ENCODE data around the gene MAGI2.

DNA sequence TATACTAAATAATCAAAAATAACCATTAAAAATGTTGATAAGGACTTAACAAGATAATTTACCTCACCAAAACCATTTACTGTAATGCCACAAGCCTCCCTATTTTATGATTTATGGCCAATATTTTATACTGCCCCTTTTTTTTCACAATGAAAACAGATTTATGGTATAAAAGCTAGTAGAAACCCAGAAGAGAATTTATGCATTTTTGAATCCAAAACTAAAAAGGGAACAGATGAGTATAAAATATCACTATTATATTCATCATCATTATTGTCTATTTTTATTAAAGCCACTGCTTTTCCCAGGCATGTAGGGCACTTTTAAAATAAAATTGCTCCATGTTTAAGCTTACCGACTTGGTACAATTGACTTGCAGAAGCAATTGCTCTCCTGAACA, 1229.9 kb downstream of the MAGI2 start:
- no peak for TF ChIP-seq EZH2 (IDR thresholded peaks at IDR 0.05; ENCODE audit: borderline replicate concordance, low read length)
- TF ChIP-seq, protein P1, sequence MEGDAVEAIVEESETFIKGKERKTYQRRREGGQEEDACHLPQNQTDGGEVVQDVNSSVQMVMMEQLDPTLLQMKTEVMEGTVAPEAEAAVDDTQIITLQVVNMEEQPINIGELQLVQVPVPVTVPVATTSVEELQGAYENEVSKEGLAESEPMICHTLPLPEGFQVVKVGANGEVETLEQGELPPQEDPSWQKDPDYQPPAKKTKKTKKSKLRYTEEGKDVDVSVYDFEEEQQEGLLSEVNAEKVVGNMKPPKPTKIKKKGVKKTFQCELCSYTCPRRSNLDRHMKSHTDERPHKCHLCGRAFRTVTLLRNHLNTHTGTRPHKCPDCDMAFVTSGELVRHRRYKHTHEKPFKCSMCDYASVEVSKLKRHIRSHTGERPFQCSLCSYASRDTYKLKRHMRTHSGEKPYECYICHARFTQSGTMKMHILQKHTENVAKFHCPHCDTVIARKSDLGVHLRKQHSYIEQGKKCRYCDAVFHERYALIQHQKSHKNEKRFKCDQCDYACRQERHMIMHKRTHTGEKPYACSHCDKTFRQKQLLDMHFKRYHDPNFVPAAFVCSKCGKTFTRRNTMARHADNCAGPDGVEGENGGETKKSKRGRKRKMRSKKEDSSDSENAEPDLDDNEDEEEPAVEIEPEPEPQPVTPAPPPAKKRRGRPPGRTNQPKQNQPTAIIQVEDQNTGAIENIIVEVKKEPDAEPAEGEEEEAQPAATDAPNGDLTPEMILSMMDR (conservative IDR thresholded peaks at IDR 0.05 in 1 of 2, IDR thresholded peaks at IDR 0.05 in 1 of 2; ENCODE audit: extremely low read depth in 1 of 2, insufficient read depth in 1 of 2, low read depth in 1 of 2, low read length in 2 of 2), result no peak
